ENCODE measurements around the gene ROM1.

Gene ROM1

DNA sequence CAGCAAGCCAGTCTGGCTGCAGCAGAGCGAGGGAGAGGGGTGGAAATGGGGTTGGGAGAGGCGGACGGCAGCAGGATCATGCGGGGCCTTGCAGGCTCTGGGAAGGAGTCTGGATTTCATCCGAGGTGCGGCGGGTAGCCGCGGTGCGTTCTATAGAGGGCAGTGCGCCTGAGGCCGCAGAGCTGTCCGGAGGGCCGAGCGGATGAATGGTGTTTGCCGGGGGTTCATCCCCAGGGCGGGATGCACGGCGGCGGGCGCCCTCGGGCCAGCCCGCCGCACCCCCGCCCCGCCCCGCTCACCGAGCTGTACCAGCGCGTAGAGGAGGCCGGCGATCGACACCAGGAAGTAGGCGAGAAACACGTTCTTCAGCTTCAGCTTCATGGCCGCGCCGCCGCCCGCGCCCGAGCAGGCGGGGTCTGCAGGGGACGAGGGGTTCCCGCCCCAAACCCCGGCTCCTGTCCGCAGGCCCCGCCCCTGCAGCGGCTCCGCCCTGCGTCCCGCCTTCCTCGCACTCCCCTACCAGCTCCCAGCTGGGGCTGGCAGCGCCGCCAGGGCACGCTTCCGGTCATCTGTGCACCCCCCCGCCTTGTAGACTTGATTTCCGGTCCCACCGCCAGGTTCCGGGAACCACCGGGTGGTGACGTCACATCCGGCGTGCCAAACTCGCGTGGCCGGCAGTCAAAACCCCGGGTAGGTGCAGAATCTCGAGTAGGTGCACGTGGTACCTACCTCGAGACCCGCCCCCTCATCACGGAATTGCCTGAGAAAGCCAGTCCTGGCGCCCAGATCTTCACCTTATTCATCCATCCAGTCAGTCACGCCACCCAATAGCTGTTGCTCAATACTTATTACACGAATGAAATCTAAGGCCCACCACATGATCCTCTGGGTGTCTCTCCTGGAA is 8.8 kb downstream of the ROM1 start, which contains the start of gene B3GAT3:
Gene B3GAT3 (minus strand): TSS at position 420 of the 904 bp plus-strand sequence. CDS start 39 bp downstream, at position 381.
- Histone ChIP-seq H3K36me3 (peaks cover 7% of the 10 kb centered on the region), H3K4me1 (no peaks in the 10 kb centered on the region), H3K9me3 (no peaks in the 10 kb centered on the region), H3K4me3 (ENCODE audit: low read depth, low read length) (peak within 1 kb of the TSS; percentile 76), H3K27me3 (no peaks in the 10 kb centered on the region)
- TF ChIP-seq, protein P1, sequence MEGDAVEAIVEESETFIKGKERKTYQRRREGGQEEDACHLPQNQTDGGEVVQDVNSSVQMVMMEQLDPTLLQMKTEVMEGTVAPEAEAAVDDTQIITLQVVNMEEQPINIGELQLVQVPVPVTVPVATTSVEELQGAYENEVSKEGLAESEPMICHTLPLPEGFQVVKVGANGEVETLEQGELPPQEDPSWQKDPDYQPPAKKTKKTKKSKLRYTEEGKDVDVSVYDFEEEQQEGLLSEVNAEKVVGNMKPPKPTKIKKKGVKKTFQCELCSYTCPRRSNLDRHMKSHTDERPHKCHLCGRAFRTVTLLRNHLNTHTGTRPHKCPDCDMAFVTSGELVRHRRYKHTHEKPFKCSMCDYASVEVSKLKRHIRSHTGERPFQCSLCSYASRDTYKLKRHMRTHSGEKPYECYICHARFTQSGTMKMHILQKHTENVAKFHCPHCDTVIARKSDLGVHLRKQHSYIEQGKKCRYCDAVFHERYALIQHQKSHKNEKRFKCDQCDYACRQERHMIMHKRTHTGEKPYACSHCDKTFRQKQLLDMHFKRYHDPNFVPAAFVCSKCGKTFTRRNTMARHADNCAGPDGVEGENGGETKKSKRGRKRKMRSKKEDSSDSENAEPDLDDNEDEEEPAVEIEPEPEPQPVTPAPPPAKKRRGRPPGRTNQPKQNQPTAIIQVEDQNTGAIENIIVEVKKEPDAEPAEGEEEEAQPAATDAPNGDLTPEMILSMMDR (IDR thresholded peaks at IDR 0.05; ENCODE audit: low read depth, low read length), result no peak
- peak; percentile 93 for DNase-seq

DNA sequence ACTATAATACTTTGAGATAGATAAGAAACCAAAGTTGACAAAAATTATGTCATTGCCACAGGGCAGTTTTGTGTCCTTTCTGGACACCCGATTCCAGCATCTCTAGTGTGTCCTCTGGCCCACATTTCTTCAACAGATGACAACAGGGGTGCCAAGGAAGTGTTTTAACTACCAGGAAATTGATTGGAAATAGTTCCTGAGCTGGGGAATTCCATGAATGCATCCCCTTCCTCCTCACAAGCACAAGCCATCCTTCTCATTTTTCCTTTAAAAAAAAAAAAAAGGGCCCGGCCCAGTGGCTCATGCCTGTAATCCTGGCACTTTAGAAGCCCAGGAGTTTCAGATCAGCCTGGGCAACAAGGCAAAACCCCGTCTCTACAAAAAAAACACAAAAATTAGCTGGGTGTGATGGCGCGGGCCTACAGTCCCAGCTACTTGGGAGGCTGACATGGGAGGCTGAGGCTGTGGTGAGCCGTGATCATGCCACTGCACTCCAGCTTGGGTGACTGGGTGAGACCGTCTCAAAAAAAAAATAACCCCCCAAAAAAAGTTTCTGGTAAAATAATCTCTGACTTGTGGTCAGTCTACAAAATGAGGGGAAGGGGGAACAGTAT is 9.5 kb downstream of the ROM1 start:
- Histone ChIP-seq H3K36me3 (peaks cover 8% of the 10 kb centered on the region), H3K4me3 (ENCODE audit: low read depth, low read length) (peak overlapping the region; percentile 37), H3K4me1 (no peaks in the 10 kb centered on the region), H3K27me3 (no peaks in the 10 kb centered on the region), H3K9me3 (no peaks in the 10 kb centered on the region)
- no peak for DNase-seq
- TF ChIP-seq, protein P1 (IDR thresholded peaks at IDR 0.05; ENCODE audit: low read depth, low read length), result no peak

DNA sequence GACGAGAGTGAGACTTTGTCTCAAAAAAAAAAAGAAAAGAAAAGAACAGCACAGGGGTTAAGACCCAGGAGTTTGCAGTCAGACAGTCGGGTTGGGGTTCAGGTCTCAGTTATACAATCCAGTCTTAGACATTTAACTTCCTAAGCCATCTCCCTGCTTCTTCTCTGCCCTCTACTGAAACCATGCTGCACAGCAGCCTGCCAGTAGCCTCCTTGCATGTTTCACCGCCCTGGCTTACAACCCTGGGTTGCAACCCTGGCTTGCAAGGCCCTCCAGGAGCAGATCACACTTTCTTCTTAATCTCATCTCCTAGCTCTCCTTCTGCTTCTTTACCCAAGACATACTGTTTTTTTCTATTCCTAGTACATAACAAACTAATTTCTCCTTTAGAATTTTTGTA is 14.7 kb downstream of the ROM1 start:
- Histone ChIP-seq H3K27me3 (no peaks in the 10 kb centered on the region), H3K4me3 (ENCODE audit: low read depth, low read length) (no peak overlapping the region), H3K9me3 (no peaks in the 10 kb centered on the region), H3K4me1 (no peaks in the 10 kb centered on the region), H3K36me3 (peaks cover 37% of the 10 kb centered on the region)
- TF ChIP-seq, protein P1 (IDR thresholded peaks at IDR 0.05; ENCODE audit: low read depth, low read length), result 0 out of 2 replicates have a peak, but pooled peaks have one; percentile 13
- no peak for DNase-seq

DNA sequence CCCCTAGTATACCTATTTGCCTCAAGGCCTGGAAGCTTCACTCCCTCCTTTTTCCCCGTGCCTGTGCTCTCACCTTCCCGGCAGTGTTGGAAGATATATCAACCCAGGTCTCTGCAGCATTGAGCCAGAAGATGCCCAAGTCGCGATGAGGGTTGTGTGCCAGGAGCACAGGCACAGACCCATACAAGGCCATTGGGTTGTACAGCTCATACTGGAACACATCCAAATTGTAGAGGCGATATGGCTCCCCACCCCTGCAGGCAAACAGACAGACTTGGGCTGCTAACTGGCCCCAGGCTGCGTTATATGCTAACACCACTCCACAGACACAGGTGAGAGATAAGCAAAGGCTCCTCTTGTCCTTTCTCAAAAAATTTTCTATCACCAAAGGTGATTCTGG is 19.4 kb downstream of the ROM1 start:
- Histone ChIP-seq H3K4me1 (no peaks in the 10 kb centered on the region), H3K4me3 (ENCODE audit: low read depth, low read length) (no peak overlapping the region), H3K27me3 (no peaks in the 10 kb centered on the region), H3K36me3 (peaks cover 43% of the 10 kb centered on the region), H3K9me3 (no peaks in the 10 kb centered on the region)
- DNase-seq, result no peak
- TF ChIP-seq, protein P1 (IDR thresholded peaks at IDR 0.05; ENCODE audit: low read depth, low read length), result no peak

DNA sequence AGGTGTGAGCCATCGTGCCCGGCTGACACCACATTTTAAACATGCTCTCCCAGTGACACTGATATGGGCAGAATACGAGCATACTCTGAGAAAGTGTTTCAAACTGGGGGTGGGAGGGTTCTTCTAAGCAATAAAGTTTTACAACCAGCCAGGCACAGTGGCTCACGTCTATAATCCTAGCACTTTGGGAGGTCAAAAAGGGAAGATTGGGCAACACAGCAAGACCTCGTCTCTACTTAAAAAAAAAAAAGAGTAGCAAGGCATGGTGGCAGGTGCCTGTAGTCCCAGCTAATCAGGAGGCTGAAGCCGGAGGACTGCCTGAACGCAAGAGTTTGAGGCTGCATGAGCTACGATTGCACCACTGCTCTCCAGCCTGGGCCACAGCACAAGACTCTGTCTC is 31.2 kb downstream of the ROM1 start:
- Histone ChIP-seq H3K9me3 (no peaks in the 10 kb centered on the region), H3K36me3 (peaks cover 11% of the 10 kb centered on the region), H3K27me3 (no peaks in the 10 kb centered on the region), H3K4me3 (ENCODE audit: low read depth, low read length) (no peak overlapping the region), H3K4me1 (no peaks in the 10 kb centered on the region)
- TF ChIP-seq, protein P1 (IDR thresholded peaks at IDR 0.05; ENCODE audit: low read depth, low read length), result no peak
- no peak for DNase-seq

DNA sequence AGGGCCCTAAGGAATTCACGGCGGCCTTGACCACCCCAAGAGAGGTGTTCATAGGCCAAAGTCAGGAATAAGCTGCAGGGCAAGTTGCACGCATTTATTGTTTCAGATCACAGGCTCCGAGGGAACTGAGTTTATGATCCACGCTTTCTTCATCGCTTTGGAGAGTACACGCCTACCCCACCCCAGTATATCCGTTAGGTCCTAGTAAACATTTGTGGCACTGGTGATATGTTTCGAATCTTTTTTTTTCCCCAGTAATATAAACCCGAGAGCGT is 32.6 kb downstream of the ROM1 start:
- Histone ChIP-seq H3K4me3 (ENCODE audit: low read depth, low read length) (peak overlapping the region; percentile 87), H3K27me3 (no peaks in the 10 kb centered on the region), H3K4me1 (no peaks in the 10 kb centered on the region), H3K36me3 (peaks cover 12% of the 10 kb centered on the region), H3K9me3 (no peaks in the 10 kb centered on the region)
- TF ChIP-seq, protein P1 (IDR thresholded peaks at IDR 0.05; ENCODE audit: low read depth, low read length), result no peak
- no peak for DNase-seq

Data from BE2C (cell line).